ENCODE measurements around the gene ADPRM. TPM values are rescaled to one million over a fixed set of nuclear protein-coding genes. Genes with fewer than 3 reads are reported as not detected.
"Not testable (repeated sequence)": the region's sequence is repeated elsewhere in the genome, so short reads cannot be mapped to it uniquely, and the experiment has no call there.

The ADPRM gene
- total RNA-seq, 1 donor from 2014 or later = 18.3 TPM

GRCh38 chr17:10699856-10700255 lies 2.5 kb downstream of the ADPRM start:
- DNase-seq (ENCODE audit: low spot score) = no peak

- no peak for DNase-seq (ENCODE audit: low spot score)
Measured at GRCh38 chr17:10702574-10702973, 5.2 kb downstream of the ADPRM start.

GRCh38 chr17:10705727-10706126 lies 8.3 kb downstream of the ADPRM start:
- no peak for DNase-seq (ENCODE audit: low spot score)

GRCh38 chr17:10713318-10713717 lies 15.9 kb downstream of the ADPRM start:
- DNase-seq (ENCODE audit: low spot score) = no peak

- no peak for DNase-seq (ENCODE audit: low spot score)
Measured at GRCh38 chr17:10716218-10716617, 18.8 kb downstream of the ADPRM start.

GRCh38 chr17:10718547-10718946 lies 21.2 kb downstream of the ADPRM start:
- DNase-seq (ENCODE audit: low spot score) = no peak

GRCh38 chr17:10724546-10725195 lies 27.3 kb downstream of the ADPRM start:
- DNase-seq (ENCODE audit: low spot score) = no peak

- DNase-seq (ENCODE audit: low spot score) = no peak
Measured at GRCh38 chr17:10725262-10725661, 27.9 kb downstream of the ADPRM start.

GRCh38 chr17:10726196-10726595 lies 28.8 kb downstream of the ADPRM start:
- DNase-seq (ENCODE audit: low spot score) = no peak

- DNase-seq (ENCODE audit: low spot score) = no peak
Measured at GRCh38 chr17:10727192-10727591, 29.8 kb downstream of the ADPRM start.

GRCh38 chr17:10728331-10728892 lies 31.0 kb downstream of the ADPRM start:
- DNase-seq (ENCODE audit: low spot score) = no peak

GRCh38 chr17:10729334-10730193 lies 32.2 kb downstream of the ADPRM start, which contains the start of gene TMEM220:
Gene TMEM220 (minus strand): TSS chr17:10730023. CDS start chr17:10729851, 172 bp downstream.
- peak; percentile 82 for DNase-seq (ENCODE audit: low spot score)

GRCh38 chr17:10730247-10730646 lies 32.9 kb downstream of the ADPRM start:
- not testable (repeated sequence) for DNase-seq (ENCODE audit: low spot score)

GRCh38 chr17:10731408-10731879 lies 34.0 kb downstream of the ADPRM start:
- no peak for DNase-seq (ENCODE audit: low spot score)

- DNase-seq (ENCODE audit: low spot score) = not testable (repeated sequence)
Measured at GRCh38 chr17:10732121-10732520, 34.7 kb downstream of the ADPRM start.

- no peak for DNase-seq (ENCODE audit: low spot score)
Measured at GRCh38 chr17:10733666-10734065, 36.3 kb downstream of the ADPRM start.

GRCh38 chr17:10735251-10735650 lies 37.9 kb downstream of the ADPRM start:
- DNase-seq (ENCODE audit: low spot score) = no peak

- DNase-seq (ENCODE audit: low spot score) = no peak
Measured at GRCh38 chr17:10735821-10736220, 38.4 kb downstream of the ADPRM start.

GRCh38 chr17:10737168-10737622 lies 39.8 kb downstream of the ADPRM start:
- peak; percentile 77 for DNase-seq (ENCODE audit: low spot score)

GRCh38 chr17:10737736-10738135 lies 40.3 kb downstream of the ADPRM start:
- no peak for DNase-seq (ENCODE audit: low spot score)

GRCh38 chr17:10738521-10739258 lies 41.3 kb downstream of the ADPRM start:
- DNase-seq (ENCODE audit: low spot score) = peak; percentile 52

GRCh38 chr17:10739386-10739785 lies 42.0 kb downstream of the ADPRM start:
- no peak for DNase-seq (ENCODE audit: low spot score)

All from umbilical cord (tissue), 2 donors.